A549 (cell line): ENCODE measurements around the gene SPATA17. TPM values are rescaled to one million over a fixed set of nuclear protein-coding genes. Genes with fewer than 3 reads are reported as not detected.
"Not testable (repeated sequence)": the region's sequence is repeated elsewhere in the genome, so short reads cannot be mapped to it uniquely, and the experiment has no call there.

Experiments
- ATAC-seq, 2 experiments: fragments of 200-7000 bp in 1 of 2; fragments of >200 bp in 1 of 2; cut with Nextera tagmentation in 1 of 2; cut with Tn5 transposase in 1 of 2; 3 replicates each; pipeline versions ENCODE4 v1.8.0 to v1.9.1; 2018 to 2020; ENCODE audit warnings: mild to moderate bottlenecking in 1 of 2, moderate library complexity in 1 of 2
- CTCF ChIA-PET: fragments of 300-600 bp; sonication (Branson Sonifier 250); formaldehyde crosslinking; extraction: SDS; loops from one replicate; lab custom pipeline; 2021; ENCODE audit warnings: antibody characterized with exemption, inconsistent platforms; lab: Yijun Ruan, JAX
- POLR2A ChIA-PET: fragments of 350-600 bp; formaldehyde crosslinking; extraction: SDS; loops from one replicate; lab custom pipeline; 2021; ENCODE audit warnings: antibody characterized with exemption, inconsistent platforms; lab: Yijun Ruan, JAX
- DNase-seq, 2 experiments: peaks; one replicate each; pipeline versions ENCODE4 v3.0.0 to v3.0.0-alpha.2; 2011 to 2016; ENCODE audit warnings: low read depth in 1 of 2, low spot score in 1 of 2
- FAIRE-seq: peaks from 2 replicates; lab custom pipeline; 2011; peaks lifted over from hg19 to GRCh38; lab: Jason Lieb, UNC
- H3K27ac ChIP-seq, 2 experiments: fragments of >200 bp; sonication (Bioruptor Twin); formaldehyde crosslinking; 3 replicates each; pipeline ENCODE4 v1.5.1; 2016 to 2017
- H3K4me1 ChIP-seq: fragments of >200 bp; sonication (Bioruptor Twin); formaldehyde crosslinking; 3 replicates; pipeline ENCODE4 v1.6.1; 2016
- H3K4me2 ChIP-seq: fragments of >200 bp; sonication (Bioruptor Twin); formaldehyde crosslinking; 3 replicates; pipeline ENCODE4 v1.6.1; 2016
- H3K4me3 ChIP-seq: fragments of >200 bp; sonication (Bioruptor Twin); formaldehyde crosslinking; 3 replicates; pipeline ENCODE4 v1.5.1; 2016
- H3K9me3 ChIP-seq: fragments of >200 bp; sonication (Bioruptor Twin); formaldehyde crosslinking; 3 replicates; pipeline ENCODE4 v1.6.1; 2016
- BHLHE40 ChIP-seq: IDR thresholded peaks from 2 replicates; pipeline ENCODE4 v1.6.1; 2012; ENCODE audit warnings: low read depth, low read length, inconsistent platforms
- CBX2 ChIP-seq: fragments of 200-600 bp; sonication (generic); IDR thresholded peaks from 2 replicates; pipeline ENCODE4 v1.6.1; 2016; ENCODE audit warnings: low read depth, mild to moderate bottlenecking, borderline replicate concordance
- CBX8 ChIP-seq: fragments of 200-600 bp; sonication (generic); IDR thresholded peaks from 2 replicates; pipeline ENCODE4 v1.6.1; 2016
- CHD4 ChIP-seq: fragments of 200-600 bp; sonication (generic); IDR thresholded peaks from 2 replicates; pipeline ENCODE4 v1.6.1; 2016; ENCODE audit warnings: antibody characterized with exemption, mild to moderate bottlenecking, borderline replicate concordance
- EHF ChIP-seq: fragments of 250-450 bp; sonication (Bioruptor Pico); IDR thresholded peaks from 2 replicates; pipeline ENCODE4 v1.5.0; 2020; ENCODE audit warnings: mild to moderate bottlenecking
- ESRRA ChIP-seq: fragments of 150-350 bp; IDR thresholded peaks from 2 replicates; pipeline ENCODE4 v1.6.1; 2014; ENCODE audit warnings: mild to moderate bottlenecking, low read length, borderline replicate concordance
- FOSL2 ChIP-seq, 2 experiments: fragments of 450-650 bp in 1 of 2; fragments of >200 bp in 1 of 2; sonication (Bioruptor Twin) in 1 of 2; formaldehyde crosslinking; IDR thresholded peaks; 2 replicates each; pipeline versions ENCODE4 v1.5.0 to v1.6.1; 2016 to 2020; ENCODE audit warnings: mild to moderate bottlenecking in 1 of 2, moderate library complexity in 1 of 2
- GATA3 ChIP-seq: IDR thresholded peaks from 2 replicates; pipeline ENCODE4 v1.6.1; 2012; ENCODE audit warnings: borderline replicate concordance
- HEYL ChIP-seq: fragments of 250-450 bp; sonication (Bioruptor Pico); IDR thresholded peaks from 2 replicates; pipeline ENCODE4 v1.8.0; 2021; ENCODE audit warnings: mild to moderate bottlenecking, moderate library complexity
- HOXB13 ChIP-seq: fragments of 250-450 bp; sonication (Bioruptor Pico); IDR thresholded peaks from 2 replicates; pipeline ENCODE4 v1.5.0; 2020; ENCODE audit warnings: low read depth, mild to moderate bottlenecking, moderate library complexity
- JUN ChIP-seq, 2 experiments: fragments of >200 bp; sonication (Bioruptor Twin); formaldehyde crosslinking; IDR thresholded peaks; 2 replicates in 1 of 2; 3 replicates in 1 of 2; pipeline ENCODE4 v1.6.1; 2016 to 2017
- JUNB ChIP-seq: fragments of >200 bp; sonication (Bioruptor Twin); formaldehyde crosslinking; IDR thresholded peaks from 2 replicates; pipeline ENCODE4 v1.6.1; 2016
- KDM5A ChIP-seq: fragments of 200-600 bp; sonication (generic); IDR thresholded peaks from 2 replicates; pipeline ENCODE4 v1.6.1; 2016; ENCODE audit warnings: antibody characterized with exemption, mild to moderate bottlenecking
- MAFK ChIP-seq: fragments of 450-650 bp; IDR thresholded peaks from 2 replicates; pipeline ENCODE4 v1.6.1; 2014; ENCODE audit not compliant: partially characterized antibody
- MAX ChIP-seq: IDR thresholded peaks from 2 replicates; pipeline ENCODE4 v1.6.1; 2012
- NPAS2 ChIP-seq: fragments of 250-450 bp; sonication (Bioruptor Pico); IDR thresholded peaks from 2 replicates; pipeline ENCODE4 v1.8.0; 2022; ENCODE audit warnings: mild to moderate bottlenecking, moderate library complexity, borderline replicate concordance
- NR3C1 ChIP-seq: fragments of >200 bp; sonication (Bioruptor Twin); formaldehyde crosslinking; IDR thresholded peaks from 3 replicates; pipeline ENCODE4 v1.6.1; 2017
- POLR2A ChIP-seq: IDR thresholded peaks from 2 replicates; pipeline ENCODE4 v1.6.1; 2012; ENCODE audit warnings: mild to moderate bottlenecking, low read length
- POLR2AphosphoS2 ChIP-seq: conservative IDR thresholded peaks from 2 replicates; pipeline ENCODE4 v1.6.1; 2012; ENCODE audit warnings: low read length, improper control_type of control experiment, inconsistent platforms
- RAD21 ChIP-seq, 2 experiments: fragments of >200 bp in 1 of 2; sonication (Bioruptor Twin) in 1 of 2; formaldehyde crosslinking in 1 of 2; IDR thresholded peaks in 1 of 2; conservative IDR thresholded peaks in 1 of 2; 2 replicates in 1 of 2; 3 replicates in 1 of 2; pipeline ENCODE4 v1.6.1; 2012 to 2018; ENCODE audit warnings: inconsistent platforms in 1 of 2
- SMC3 ChIP-seq: fragments of >200 bp; sonication (Bioruptor Twin); formaldehyde crosslinking; IDR thresholded peaks from 3 replicates; pipeline ENCODE4 v1.6.1; 2018; ENCODE audit warnings: inconsistent platforms
- TFCP2L1 ChIP-seq: fragments of 250-450 bp; sonication (Bioruptor Pico); IDR thresholded peaks from 2 replicates; pipeline ENCODE4 v1.5.0; 2021; ENCODE audit warnings: mild to moderate bottlenecking
- TP53 ChIP-seq: fragments of 250-450 bp; sonication (Bioruptor Pico); IDR thresholded peaks from 2 replicates; pipeline ENCODE4 v1.5.0; 2021; ENCODE audit warnings: mild to moderate bottlenecking, moderate library complexity
- ZNF302 ChIP-seq: fragments of 250-450 bp; sonication (Bioruptor Pico); IDR thresholded peaks from 2 replicates; pipeline ENCODE4 v1.9.0; 2021; ENCODE audit warnings: inconsistent platforms, mild to moderate bottlenecking, moderate library complexity
- WGBS: methylation state at CpG from one replicate; pipeline ENCODE4 v1.1.6; 2017; ENCODE audit errors: missing lambda C conversion rate; 5-methylcytosine and 5-hydroxymethylcytosine counted together
- polyA plus RNA-seq, 4 experiments: library from polyadenylated mRNA; depleted of rRNA in 3 of 4; stranded (reverse); fragments of >200 nt; fragmentation: RNase III in 1 of 4; extraction: RNeasy Plus Mini Kit Qiagen cat#74134 plus additional on column Dnase treatment in 1 of 4; gene quantifications; 2 replicates in 3 of 4; 3 replicates in 1 of 4; pipeline ENCODE4 v1.2.3, GENCODE V29; 2011 to 2017
- TF ChIP-seq, protein P1 (sequence below): IDR thresholded peaks from 2 replicates; pipeline ENCODE4 v1.6.1; 2012; ENCODE audit warnings: low read depth, borderline replicate concordance
- TF ChIP-seq, protein P2 (sequence below): fragments of 250-450 bp; sonication (Bioruptor Pico); IDR thresholded peaks from 2 replicates; pipeline ENCODE4 v1.5.0; 2021; ENCODE audit warnings: mild to moderate bottlenecking, moderate library complexity, borderline replicate concordance

The SPATA17 gene
- polyA plus RNA-seq, 2 of the 4 experiments (the other 2 are of a cell fraction): 3.3 to 5.0 TPM

GRCh38 chr1:217630711-217631591 is at the start of gene SPATA17, which contains the start of gene GPATCH2 (continued):
- TF ChIP-seq, protein P1, sequence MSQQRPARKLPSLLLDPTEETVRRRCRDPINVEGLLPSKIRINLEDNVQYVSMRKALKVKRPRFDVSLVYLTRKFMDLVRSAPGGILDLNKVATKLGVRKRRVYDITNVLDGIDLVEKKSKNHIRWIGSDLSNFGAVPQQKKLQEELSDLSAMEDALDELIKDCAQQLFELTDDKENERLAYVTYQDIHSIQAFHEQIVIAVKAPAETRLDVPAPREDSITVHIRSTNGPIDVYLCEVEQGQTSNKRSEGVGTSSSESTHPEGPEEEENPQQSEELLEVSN: peak; percentile 61; the same call in 1 of the 2 replicates

DNA sequence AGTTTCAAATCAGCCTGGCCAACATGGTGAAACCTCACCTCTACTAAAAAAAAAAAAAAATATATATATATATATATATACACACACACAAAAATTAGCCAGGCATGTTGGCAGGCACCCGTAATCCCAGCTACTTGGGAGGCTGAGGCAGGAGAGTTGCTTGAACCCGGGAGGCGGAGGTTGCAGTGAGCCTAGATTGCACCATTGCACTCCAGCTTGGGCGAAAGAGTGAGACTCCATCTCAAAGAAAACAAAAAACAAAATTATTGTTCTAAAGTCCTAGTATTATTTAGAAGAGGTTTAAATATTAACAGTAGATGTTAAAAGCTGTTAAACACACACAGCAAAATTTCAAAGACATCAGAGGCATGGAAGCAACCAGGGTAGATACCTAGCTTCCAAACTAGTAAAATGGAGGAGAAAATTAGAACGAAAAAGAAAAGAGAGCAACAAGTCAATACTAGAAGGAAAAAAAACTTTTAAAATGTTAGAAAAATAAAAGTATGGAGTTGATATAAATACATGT is 46.8 kb upstream of the SPATA17 start:
- 94% methylated on average over 5 of the region's 5 CpGs for WGBS

DNA sequence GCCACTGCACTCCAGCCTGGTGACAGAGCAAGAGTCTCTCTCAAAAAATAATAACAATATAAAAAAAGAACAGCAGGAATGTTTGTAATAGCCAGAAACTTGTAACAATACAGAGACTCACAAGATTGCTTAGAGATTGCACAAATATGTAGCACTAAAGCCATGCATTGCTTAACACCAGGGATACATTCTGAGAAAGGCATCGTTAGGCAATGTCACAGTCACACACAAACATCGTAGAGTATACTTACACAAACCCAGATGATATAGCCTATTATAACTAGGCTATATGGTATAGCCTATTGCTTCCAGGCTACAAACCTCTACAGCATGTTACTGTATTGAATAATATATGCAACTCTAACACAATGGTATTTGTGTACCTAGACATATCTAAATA is 45.6 kb upstream of the SPATA17 start:
- Histone ChIP-seq H3K9me3 (no peaks in the 10 kb centered on the region), H3K27ac (no peak overlapping the region), H3K4me1 (no peaks in the 10 kb centered on the region), H3K4me2 (no peak overlapping the region), H3K4me3 (no peak overlapping the region)
- no peak for DNase-seq
- CTCF ChIA-PET: interaction anchor here (0.7 kb wide), 1 partner anchor 47 kb away, joined by 3 read pairs; no protein-coding TSS in a partner anchor
- FAIRE-seq: no peak
- TF ChIP-seq POLR2AphosphoS2 (no peak), TFCP2L1 (CRISPR knock-in tag) (no peak), ZNF302 (CRISPR knock-in tag) (no peak), ESRRA (no peak), JUNB (no peak), POLR2A (no peak), RAD21 (conservative IDR thresholded peaks at IDR 0.05 in 1 of 2, IDR thresholded peaks at IDR 0.05 in 1 of 2) (no peak), EHF (CRISPR knock-in tag) (no peak), NR3C1 (no peak), KDM5A (no peak), CBX8 (no peak), MAX (no peak), NPAS2 (no peak), CBX2 (no peak)
- TF ChIP-seq, protein P1: no peak
- POLR2A ChIA-PET: no interaction called here
- WGBS: 90% methylated on average over 2 of the region's 2 CpGs
- no peak for ATAC-seq

More for the DNA sequence above, 46.8 kb upstream of the SPATA17 start:
- ATAC-seq, H3K9me3 ChIP-seq, DNase-seq, H3K4me2 ChIP-seq, H3K4me3 ChIP-seq, FAIRE-seq, POLR2A ChIA-PET, H3K27ac ChIP-seq, H3K4me1 ChIP-seq: not testable (repeated sequence)
- CTCF ChIA-PET: interaction anchor here (0.6 kb wide), 1 partner anchor 12 kb away, joined by 4 read pairs; no protein-coding TSS in a partner anchor

GRCh38 chr1:217586586-217586985 is 44.6 kb upstream of the SPATA17 start:
- ChIA-PET CTCF (no interaction called here), POLR2A (no interaction called here)
- H3K4me3 ChIP-seq: no peak overlapping the region
- no peak overlapping the region for H3K27ac ChIP-seq
- no peak for ATAC-seq
- no peaks in the 10 kb centered on the region for H3K9me3 ChIP-seq
- H3K4me1 ChIP-seq: no peaks in the 10 kb centered on the region
- no peak overlapping the region for H3K4me2 ChIP-seq
- DNase-seq: no peak
- WGBS: 74% methylated on average over 4 of the region's 4 CpGs
- no peak for FAIRE-seq
- TF ChIP-seq BHLHE40 (no peak), CBX2 (no peak), JUN (IDR thresholded peaks at IDR 0.05) (no peak), RAD21 (conservative IDR thresholded peaks at IDR 0.05 in 1 of 2, IDR thresholded peaks at IDR 0.05 in 1 of 2) (no peak), TP53 (CRISPR knock-in tag) (no peak), CHD4 (no peak), FOSL2 (IDR thresholded peaks at IDR 0.05) (no peak), FOSL2 (CRISPR knock-in tag; IDR thresholded peaks at IDR 0.05) (no peak), EHF (CRISPR knock-in tag) (no peak), HEYL (CRISPR knock-in tag) (no peak), SMC3 (no peak), POLR2A (no peak), GATA3 (no peak), MAFK (no peak), HOXB13 (no peak)
- TF ChIP-seq, protein P2, sequence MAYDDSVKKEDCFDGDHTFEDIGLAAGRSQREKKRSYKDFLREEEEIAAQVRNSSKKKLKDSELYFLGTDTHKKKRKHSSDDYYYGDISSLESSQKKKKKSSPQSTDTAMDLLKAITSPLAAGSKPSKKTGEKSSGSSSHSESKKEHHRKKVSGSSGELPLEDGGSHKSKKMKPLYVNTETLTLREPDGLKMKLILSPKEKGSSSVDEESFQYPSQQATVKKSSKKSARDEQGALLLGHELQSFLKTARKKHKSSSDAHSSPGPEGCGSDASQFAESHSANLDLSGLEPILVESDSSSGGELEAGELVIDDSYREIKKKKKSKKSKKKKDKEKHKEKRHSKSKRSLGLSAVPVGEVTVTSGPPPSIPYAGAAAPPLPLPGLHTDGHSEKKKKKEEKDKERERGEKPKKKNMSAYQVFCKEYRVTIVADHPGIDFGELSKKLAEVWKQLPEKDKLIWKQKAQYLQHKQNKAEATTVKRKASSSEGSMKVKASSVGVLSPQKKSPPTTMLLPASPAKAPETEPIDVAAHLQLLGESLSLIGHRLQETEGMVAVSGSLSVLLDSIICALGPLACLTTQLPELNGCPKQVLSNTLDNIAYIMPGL: no peak
